Measurements from ENCODE around the gene CTNND1.

The CTNND1 gene

GRCh38 chr11:57764566-57764965 lies 3.0 kb downstream of the CTNND1 start:
- Histone ChIP-seq H3K36me3 (ENCODE audit: control insufficient read depth, insufficient read depth, low read length, severe bottlenecking) (no peaks in the 10 kb centered on the region), H3K9me3 (ENCODE audit: control insufficient read depth, low read length) (no peaks in the 10 kb centered on the region), H3K4me1 (ENCODE audit: control insufficient read depth, insufficient read depth, low read length) (peaks cover 25% of the 10 kb centered on the region), H3K4me3 (ENCODE audit: low read length) (peak overlapping the region; percentile 99), H3K27me3 (replicated peaks; ENCODE audit: control insufficient read depth, insufficient read depth, low read length) (no peaks in the 10 kb centered on the region), H3K9ac (ENCODE audit: low read length) (peak overlapping the region; percentile 96)
- DNase-seq (ENCODE audit: low read depth): no peak

DNA sequence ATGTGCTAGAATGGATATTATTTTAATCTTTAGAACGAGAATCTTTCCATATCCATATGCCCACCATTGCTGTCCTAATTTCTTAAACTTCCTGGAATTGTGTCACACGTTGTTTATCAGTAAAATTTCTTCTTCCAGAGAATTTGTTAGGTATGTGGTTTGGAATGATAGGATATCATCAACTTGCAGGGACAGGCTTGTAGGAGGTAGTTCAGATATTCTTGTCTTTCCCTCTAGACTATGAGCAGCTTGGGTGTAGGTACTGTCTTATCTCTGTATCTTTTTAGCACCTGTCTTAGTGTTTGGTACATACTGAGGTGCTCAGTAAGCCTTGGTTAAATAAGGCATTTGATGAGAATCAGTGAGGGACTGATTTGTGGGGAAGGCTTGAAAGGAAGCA lies 3.4 kb downstream of the CTNND1 start:
- Histone ChIP-seq H3K36me3 (ENCODE audit: control insufficient read depth, insufficient read depth, low read length, severe bottlenecking) (no peaks in the 10 kb centered on the region), H3K9ac (ENCODE audit: low read length) (peak overlapping the region; percentile 96), H3K4me3 (ENCODE audit: low read length) (peak overlapping the region; percentile 99), H3K27me3 (replicated peaks; ENCODE audit: control insufficient read depth, insufficient read depth, low read length) (no peaks in the 10 kb centered on the region), H3K4me1 (ENCODE audit: control insufficient read depth, insufficient read depth, low read length) (peaks cover 25% of the 10 kb centered on the region), H3K9me3 (ENCODE audit: control insufficient read depth, low read length) (no peaks in the 10 kb centered on the region)
- no peak for DNase-seq (ENCODE audit: low read depth)

DNA sequence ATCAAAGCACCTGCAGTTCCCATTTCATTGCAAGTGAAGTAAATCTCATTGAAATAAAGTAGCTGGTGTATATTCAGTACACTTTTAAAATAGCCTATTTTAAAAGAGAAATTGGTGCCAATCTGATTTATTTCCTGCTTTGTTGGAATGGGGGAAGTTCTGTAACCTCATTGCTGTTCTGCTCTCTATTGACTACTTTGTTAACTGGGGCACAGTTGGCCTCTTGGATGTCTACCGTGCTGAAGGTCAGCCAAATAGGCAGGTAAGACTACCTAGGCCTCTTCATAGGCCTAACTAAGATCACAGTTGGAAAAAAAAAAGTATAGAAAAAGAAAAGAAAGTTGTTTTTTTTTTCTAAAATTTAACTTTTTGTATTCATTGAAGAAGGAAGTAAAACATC lies 9.2 kb downstream of the CTNND1 start:
- H3K4me1 ChIP-seq (ENCODE audit: control insufficient read depth, insufficient read depth, low read length): peaks cover 6% of the 10 kb centered on the region
- no peak for DNase-seq (ENCODE audit: low read depth)
- H3K9me3 ChIP-seq (ENCODE audit: control insufficient read depth, low read length): no peaks in the 10 kb centered on the region
- no peaks in the 10 kb centered on the region for H3K27me3 ChIP-seq (replicated peaks; ENCODE audit: control insufficient read depth, insufficient read depth, low read length)
- no peak overlapping the region for H3K9ac ChIP-seq (ENCODE audit: low read length)
- no peak overlapping the region for H3K4me3 ChIP-seq (ENCODE audit: low read length)
- no peaks in the 10 kb centered on the region for H3K36me3 ChIP-seq (ENCODE audit: control insufficient read depth, insufficient read depth, low read length, severe bottlenecking)

- DNase-seq (ENCODE audit: low read depth): no peak
- Histone ChIP-seq H3K4me1 (ENCODE audit: control insufficient read depth, insufficient read depth, low read length) (peaks cover 11% of the 10 kb centered on the region), H3K9ac (ENCODE audit: low read length) (no peak overlapping the region), H3K4me3 (ENCODE audit: low read length) (no peak overlapping the region), H3K27me3 (replicated peaks; ENCODE audit: control insufficient read depth, insufficient read depth, low read length) (no peaks in the 10 kb centered on the region), H3K9me3 (ENCODE audit: control insufficient read depth, low read length) (no peaks in the 10 kb centered on the region), H3K36me3 (ENCODE audit: control insufficient read depth, insufficient read depth, low read length, severe bottlenecking) (no peaks in the 10 kb centered on the region)
Observed at GRCh38 chr11:57771365-57771764, 9.8 kb downstream of the CTNND1 start.

GRCh38 chr11:57772562-57772961 lies 11.0 kb downstream of the CTNND1 start:
- peaks cover 23% of the 10 kb centered on the region for H3K4me1 ChIP-seq (ENCODE audit: control insufficient read depth, insufficient read depth, low read length)
- H3K27me3 ChIP-seq (replicated peaks; ENCODE audit: control insufficient read depth, insufficient read depth, low read length): no peaks in the 10 kb centered on the region
- no peak overlapping the region for H3K9ac ChIP-seq (ENCODE audit: low read length)
- no peaks in the 10 kb centered on the region for H3K36me3 ChIP-seq (ENCODE audit: control insufficient read depth, insufficient read depth, low read length, severe bottlenecking)
- H3K4me3 ChIP-seq (ENCODE audit: low read length): no peak overlapping the region
- DNase-seq (ENCODE audit: low read depth): peak; percentile 33
- H3K9me3 ChIP-seq (ENCODE audit: control insufficient read depth, low read length): no peaks in the 10 kb centered on the region

GRCh38 chr11:57773026-57773598 lies 11.5 kb downstream of the CTNND1 start:
- no peak overlapping the region for H3K9ac ChIP-seq (ENCODE audit: low read length)
- no peak for DNase-seq (ENCODE audit: low read depth)
- H3K9me3 ChIP-seq (ENCODE audit: control insufficient read depth, low read length): no peaks in the 10 kb centered on the region
- H3K36me3 ChIP-seq (ENCODE audit: control insufficient read depth, insufficient read depth, low read length, severe bottlenecking): no peaks in the 10 kb centered on the region
- H3K4me3 ChIP-seq (ENCODE audit: low read length): no peak overlapping the region
- H3K4me1 ChIP-seq (ENCODE audit: control insufficient read depth, insufficient read depth, low read length): peaks cover 29% of the 10 kb centered on the region
- H3K27me3 ChIP-seq (replicated peaks; ENCODE audit: control insufficient read depth, insufficient read depth, low read length): no peaks in the 10 kb centered on the region

- H3K9ac ChIP-seq (ENCODE audit: low read length): no peak overlapping the region
- H3K4me1 ChIP-seq (ENCODE audit: control insufficient read depth, insufficient read depth, low read length): peaks cover 46% of the 10 kb centered on the region
- H3K9me3 ChIP-seq (ENCODE audit: control insufficient read depth, low read length): no peaks in the 10 kb centered on the region
- H3K4me3 ChIP-seq (ENCODE audit: low read length): peak overlapping the region; percentile 39
- H3K36me3 ChIP-seq (ENCODE audit: control insufficient read depth, insufficient read depth, low read length, severe bottlenecking): no peaks in the 10 kb centered on the region
- no peak for DNase-seq (ENCODE audit: low read depth)
- H3K27me3 ChIP-seq (replicated peaks; ENCODE audit: control insufficient read depth, insufficient read depth, low read length): no peaks in the 10 kb centered on the region
Observed at GRCh38 chr11:57775491-57775890, 13.9 kb downstream of the CTNND1 start.

GRCh38 chr11:57776031-57776521 lies 14.5 kb downstream of the CTNND1 start:
- DNase-seq (ENCODE audit: low read depth): peak; percentile 53
- peak overlapping the region; percentile 39 for H3K4me3 ChIP-seq (ENCODE audit: low read length)
- H3K9me3 ChIP-seq (ENCODE audit: control insufficient read depth, low read length): no peaks in the 10 kb centered on the region
- no peaks in the 10 kb centered on the region for H3K27me3 ChIP-seq (replicated peaks; ENCODE audit: control insufficient read depth, insufficient read depth, low read length)
- H3K4me1 ChIP-seq (ENCODE audit: control insufficient read depth, insufficient read depth, low read length): peaks cover 46% of the 10 kb centered on the region
- no peaks in the 10 kb centered on the region for H3K36me3 ChIP-seq (ENCODE audit: control insufficient read depth, insufficient read depth, low read length, severe bottlenecking)
- H3K9ac ChIP-seq (ENCODE audit: low read length): no peak overlapping the region

- no peak overlapping the region for H3K4me3 ChIP-seq (ENCODE audit: low read length)
Observed at GRCh38 chr11:57776577-57777210, 15.1 kb downstream of the CTNND1 start.

DNA sequence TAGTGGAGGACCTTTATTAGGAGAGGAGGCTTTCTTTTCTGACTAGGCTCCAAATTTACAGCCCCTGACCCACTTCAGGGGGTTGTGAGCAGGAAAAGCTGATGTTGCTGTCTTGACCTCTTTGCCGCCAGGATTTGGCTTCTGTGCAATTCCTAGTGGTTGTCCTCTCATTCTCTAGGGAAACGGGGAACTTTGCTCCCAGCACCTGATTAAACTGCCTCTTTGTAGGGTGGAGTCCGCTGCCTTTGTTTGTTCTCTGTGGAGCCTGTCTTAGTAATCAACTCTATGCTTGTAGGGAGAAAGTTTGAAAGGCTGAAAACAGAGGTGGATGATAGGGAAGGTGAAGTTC lies 16.3 kb downstream of the CTNND1 start:
- no peak for DNase-seq (ENCODE audit: low read depth)
- Histone ChIP-seq H3K4me3 (ENCODE audit: low read length) (peak overlapping the region; percentile 67), H3K9me3 (ENCODE audit: control insufficient read depth, low read length) (no peaks in the 10 kb centered on the region), H3K9ac (ENCODE audit: low read length) (peak overlapping the region; percentile 66), H3K36me3 (ENCODE audit: control insufficient read depth, insufficient read depth, low read length, severe bottlenecking) (no peaks in the 10 kb centered on the region), H3K27me3 (replicated peaks; ENCODE audit: control insufficient read depth, insufficient read depth, low read length) (no peaks in the 10 kb centered on the region), H3K4me1 (ENCODE audit: control insufficient read depth, insufficient read depth, low read length) (peaks cover 50% of the 10 kb centered on the region)

More at GRCh38 chr11:57776577-57777210, 15.1 kb downstream of the CTNND1 start:
- H3K4me1 ChIP-seq (ENCODE audit: control insufficient read depth, insufficient read depth, low read length): peaks cover 50% of the 10 kb centered on the region
- DNase-seq (ENCODE audit: low read depth): no peak
- H3K9me3 ChIP-seq (ENCODE audit: control insufficient read depth, low read length): no peaks in the 10 kb centered on the region
- H3K9ac ChIP-seq (ENCODE audit: low read length): no peak overlapping the region
- H3K27me3 ChIP-seq (replicated peaks; ENCODE audit: control insufficient read depth, insufficient read depth, low read length): no peaks in the 10 kb centered on the region
- H3K36me3 ChIP-seq (ENCODE audit: control insufficient read depth, insufficient read depth, low read length, severe bottlenecking): no peaks in the 10 kb centered on the region

DNA sequence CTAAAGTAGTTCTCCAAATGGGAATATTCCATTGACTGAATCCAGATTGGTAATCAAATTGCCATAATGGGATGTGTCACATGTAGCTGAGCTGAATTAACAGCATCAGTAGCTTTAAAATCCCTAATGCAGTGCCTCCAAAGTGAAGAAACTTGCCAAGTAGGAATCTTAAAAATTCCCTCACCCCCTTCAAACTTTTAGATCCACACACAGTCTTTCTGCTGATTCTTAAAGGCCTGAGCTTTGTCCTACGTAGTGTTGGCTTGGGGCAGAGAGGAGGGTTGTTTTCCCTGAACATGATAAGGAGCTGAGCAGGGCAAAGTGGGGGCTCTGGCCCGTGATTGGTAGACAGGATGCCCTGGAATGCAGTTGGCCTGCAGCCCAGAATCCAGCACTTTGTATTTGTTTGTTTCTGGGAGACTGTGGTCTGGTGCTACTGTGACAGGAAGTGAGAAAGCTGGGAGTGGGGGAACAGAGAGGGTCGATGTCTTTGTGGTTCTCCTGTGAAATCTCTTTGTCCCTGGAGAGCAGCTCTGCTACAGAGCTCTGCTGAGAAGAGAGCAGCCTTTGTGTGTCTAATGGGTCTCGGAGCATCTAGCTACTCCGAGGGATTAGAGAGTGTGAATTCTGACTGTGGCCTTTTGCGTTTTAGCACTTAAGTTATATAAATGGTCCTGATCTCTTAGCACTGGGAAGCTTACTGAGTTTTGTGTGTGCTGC lies 16.9 kb downstream of the CTNND1 start:
- no peaks in the 10 kb centered on the region for H3K9me3 ChIP-seq (ENCODE audit: control insufficient read depth, low read length)
- no peaks in the 10 kb centered on the region for H3K27me3 ChIP-seq (replicated peaks; ENCODE audit: control insufficient read depth, insufficient read depth, low read length)
- peaks cover 50% of the 10 kb centered on the region for H3K4me1 ChIP-seq (ENCODE audit: control insufficient read depth, insufficient read depth, low read length)
- DNase-seq (ENCODE audit: low read depth): peak; percentile 94
- no peaks in the 10 kb centered on the region for H3K36me3 ChIP-seq (ENCODE audit: control insufficient read depth, insufficient read depth, low read length, severe bottlenecking)
- peak overlapping the region; percentile 66 for H3K9ac ChIP-seq (ENCODE audit: low read length)
- peak overlapping the region; percentile 67 for H3K4me3 ChIP-seq (ENCODE audit: low read length)
